PC-9 (cell line): Measurements from ENCODE around the gene MEF2C.

Experiments used
- EZH2 ChIP-seq: fragments of 200-600 bp; sonication (generic); IDR thresholded peaks from 2 replicates; pipeline ENCODE4 v1.8.0; 2017; ENCODE audit warnings: antibody characterized with exemption, low read depth
- TF ChIP-seq, protein P1 (sequence below): fragments of 200-600 bp; sonication (generic); conservative IDR thresholded peaks from 2 replicates; pipeline ENCODE4 v1.6.1; 2017; ENCODE audit warnings: mixed run types, antibody characterized with exemption, mild to moderate bottlenecking, moderate library complexity

GRCh38 chr5:88885002-88885401, 2.0 kb upstream of the MEF2C start:
- TF ChIP-seq, protein P1, sequence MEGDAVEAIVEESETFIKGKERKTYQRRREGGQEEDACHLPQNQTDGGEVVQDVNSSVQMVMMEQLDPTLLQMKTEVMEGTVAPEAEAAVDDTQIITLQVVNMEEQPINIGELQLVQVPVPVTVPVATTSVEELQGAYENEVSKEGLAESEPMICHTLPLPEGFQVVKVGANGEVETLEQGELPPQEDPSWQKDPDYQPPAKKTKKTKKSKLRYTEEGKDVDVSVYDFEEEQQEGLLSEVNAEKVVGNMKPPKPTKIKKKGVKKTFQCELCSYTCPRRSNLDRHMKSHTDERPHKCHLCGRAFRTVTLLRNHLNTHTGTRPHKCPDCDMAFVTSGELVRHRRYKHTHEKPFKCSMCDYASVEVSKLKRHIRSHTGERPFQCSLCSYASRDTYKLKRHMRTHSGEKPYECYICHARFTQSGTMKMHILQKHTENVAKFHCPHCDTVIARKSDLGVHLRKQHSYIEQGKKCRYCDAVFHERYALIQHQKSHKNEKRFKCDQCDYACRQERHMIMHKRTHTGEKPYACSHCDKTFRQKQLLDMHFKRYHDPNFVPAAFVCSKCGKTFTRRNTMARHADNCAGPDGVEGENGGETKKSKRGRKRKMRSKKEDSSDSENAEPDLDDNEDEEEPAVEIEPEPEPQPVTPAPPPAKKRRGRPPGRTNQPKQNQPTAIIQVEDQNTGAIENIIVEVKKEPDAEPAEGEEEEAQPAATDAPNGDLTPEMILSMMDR, result no peak
- no peak for TF ChIP-seq EZH2
